Natural killer cell (primary cell): ENCODE data around the gene INPP4B. TPM values are rescaled to one million over a fixed set of nuclear protein-coding genes. Genes with fewer than 3 reads are reported as not detected.

Source experiments
- ATAC-seq, 3 donors: fragments of 150-1000 bp in 2 of 3; fragments of 200-7000 bp in 1 of 3; cut with Tn5 transposase; 1 replicate in 1 of 3; 2 replicates in 2 of 3; pipeline ENCODE4 v1.10.0; 2021; ENCODE audit warnings: mild to moderate bottlenecking in 2 of 3, moderate library complexity in 2 of 3
- DNase-seq, 2 donors: peaks; one replicate each; pipeline versions ENCODE4 v3.0.0 to v3.0.0-alpha.2; 2013 to 2021; ENCODE audit warnings: mixed read lengths in 1 of 2
- H3K27ac ChIP-seq: one replicate; pipeline ENCODE4 v1.5.1; 2013; ENCODE audit warnings: mild to moderate bottlenecking, low read length
- H3K27me3 ChIP-seq: one replicate; pipeline ENCODE4 v1.6.1; 2013; ENCODE audit warnings: low read length; ENCODE audit not compliant: control insufficient read depth, insufficient read depth
- H3K36me3 ChIP-seq: one replicate; pipeline ENCODE4 v1.6.1; 2013; ENCODE audit warnings: low read length; ENCODE audit not compliant: control insufficient read depth, insufficient read depth
- H3K4me1 ChIP-seq: one replicate; pipeline ENCODE4 v1.6.1; 2013; ENCODE audit warnings: low read length; ENCODE audit not compliant: control insufficient read depth, insufficient read depth
- H3K4me3 ChIP-seq: one replicate; pipeline ENCODE4 v1.5.1; 2013; ENCODE audit warnings: low read length
- H3K9me3 ChIP-seq: one replicate; pipeline ENCODE4 v1.6.1; 2013; ENCODE audit warnings: low read length; ENCODE audit not compliant: control insufficient read depth, insufficient read depth
- H3K27ac Mint-ChIP-seq, 2 donors: one replicate each; pipeline ENCODE4 v1.8.0; 2022; ENCODE audit warnings: mild to moderate bottlenecking in 2 of 2, mixed read lengths in 2 of 2, moderate library complexity in 1 of 2
- H3K27me3 Mint-ChIP-seq, 2 donors: one replicate each; pipeline ENCODE4 v1.8.0; 2022; ENCODE audit warnings: low read depth in 2 of 2, mixed read lengths in 2 of 2
- H3K36me3 Mint-ChIP-seq: one replicate; pipeline ENCODE4 v1.8.0; 2022; ENCODE audit warnings: mixed read lengths
- H3K4me1 Mint-ChIP-seq, 2 donors: one replicate each; pipeline ENCODE4 v1.8.0; 2022; ENCODE audit warnings: mixed read lengths in 2 of 2
- H3K4me3 Mint-ChIP-seq: one replicate; pipeline ENCODE4 v1.8.0; 2022; ENCODE audit warnings: mild to moderate bottlenecking, moderate library complexity, mixed read lengths
- H3K9me3 Mint-ChIP-seq, 2 donors: one replicate each; pipeline ENCODE4 v1.8.0; 2022; ENCODE audit warnings: mixed read lengths in 2 of 2
- WGBS: methylation state at CpG from one replicate; pipeline ENCODE4 v1.1.7; 2013; ENCODE audit warnings: missing lambda C conversion rate; ENCODE audit not compliant: insufficient coverage; 5-methylcytosine and 5-hydroxymethylcytosine counted together
- intact Hi-C: fragments of 100-400 bp; cut with micrococcal nuclease; formaldehyde crosslinking; loops from one replicate; pipeline ENCODE4 v1.14.2; 2022
- total RNA-seq, 4 donors: library from RNA; stranded (reverse); fragments of 120-200 nt in 1 of 4; gene quantifications; one replicate each; pipeline versions ENCODE4 v1.2.3 to v1.2.4, GENCODE V29; 2013 to 2022
- TF ChIP-seq, protein P1 (sequence below): fragments of 200-600 bp; IDR thresholded peaks from one replicate; pipeline ENCODE4 v1.8.0; 2022; ENCODE audit warnings: antibody characterized with exemption

INPP4B gene
- total RNA-seq, 3 donors from 2014 or later (not counting 1 experiment from before 2014, with no cell fraction given): 2.4 to 6.2 (median 4.5) TPM

- no peaks in the 10 kb centered on the region for H3K9me3 ChIP-seq
- Mint-ChIP-seq H3K4me3 (no peak overlapping the region), H3K9me3 (peaks cover 0 to 2% of the 10 kb centered on the region in 2 donors), H3K27ac (no peak overlapping the region), H3K4me1 (no peaks in the 10 kb centered on the region), H3K27me3 (no peaks in the 10 kb centered on the region), H3K36me3 (no peaks in the 10 kb centered on the region)
- H3K4me3 ChIP-seq: no peak overlapping the region
- 88% methylated on average over 4 of the region's 4 CpGs for WGBS
- DNase-seq (no peak), ATAC-seq (no peak)
- intact Hi-C loops: no loop called here
- H3K4me1 ChIP-seq: no peaks in the 10 kb centered on the region
- H3K27me3 ChIP-seq: no peaks in the 10 kb centered on the region
- no peak overlapping the region for H3K27ac ChIP-seq
- H3K36me3 ChIP-seq: no peaks in the 10 kb centered on the region
- TF ChIP-seq, protein P1, sequence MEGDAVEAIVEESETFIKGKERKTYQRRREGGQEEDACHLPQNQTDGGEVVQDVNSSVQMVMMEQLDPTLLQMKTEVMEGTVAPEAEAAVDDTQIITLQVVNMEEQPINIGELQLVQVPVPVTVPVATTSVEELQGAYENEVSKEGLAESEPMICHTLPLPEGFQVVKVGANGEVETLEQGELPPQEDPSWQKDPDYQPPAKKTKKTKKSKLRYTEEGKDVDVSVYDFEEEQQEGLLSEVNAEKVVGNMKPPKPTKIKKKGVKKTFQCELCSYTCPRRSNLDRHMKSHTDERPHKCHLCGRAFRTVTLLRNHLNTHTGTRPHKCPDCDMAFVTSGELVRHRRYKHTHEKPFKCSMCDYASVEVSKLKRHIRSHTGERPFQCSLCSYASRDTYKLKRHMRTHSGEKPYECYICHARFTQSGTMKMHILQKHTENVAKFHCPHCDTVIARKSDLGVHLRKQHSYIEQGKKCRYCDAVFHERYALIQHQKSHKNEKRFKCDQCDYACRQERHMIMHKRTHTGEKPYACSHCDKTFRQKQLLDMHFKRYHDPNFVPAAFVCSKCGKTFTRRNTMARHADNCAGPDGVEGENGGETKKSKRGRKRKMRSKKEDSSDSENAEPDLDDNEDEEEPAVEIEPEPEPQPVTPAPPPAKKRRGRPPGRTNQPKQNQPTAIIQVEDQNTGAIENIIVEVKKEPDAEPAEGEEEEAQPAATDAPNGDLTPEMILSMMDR: no peak
Measured at GRCh38 chr4:142164767-142165500, 681.2 kb downstream of the INPP4B start.

- intact Hi-C loops: no loop called here
- DNase-seq (no peak), ATAC-seq (no peak)
- Mint-ChIP-seq H3K9me3 (peaks cover 2% of the 10 kb centered on the region in 2 donors), H3K27me3 (no peaks in the 10 kb centered on the region), H3K4me3 (no peak overlapping the region), H3K4me1 (no peaks in the 10 kb centered on the region), H3K36me3 (no peaks in the 10 kb centered on the region), H3K27ac (no peak overlapping the region)
- Histone ChIP-seq H3K4me1 (no peaks in the 10 kb centered on the region), H3K9me3 (no peaks in the 10 kb centered on the region), H3K27me3 (no peaks in the 10 kb centered on the region), H3K36me3 (no peaks in the 10 kb centered on the region), H3K4me3 (no peak overlapping the region), H3K27ac (no peak overlapping the region)
- 100% methylated on average over 1 of the region's 3 CpGs for WGBS
- TF ChIP-seq, protein P1: no peak
Measured at GRCh38 chr4:142161086-142161485, 685.0 kb downstream of the INPP4B start.

- 100% methylated on average over 1 of the region's 2 CpGs for WGBS
- Mint-ChIP-seq H3K27me3 (no peaks in the 10 kb centered on the region), H3K4me3 (no peak overlapping the region), H3K9me3 (peaks cover 2% of the 10 kb centered on the region in 2 donors), H3K27ac (no peak overlapping the region), H3K4me1 (no peaks in the 10 kb centered on the region), H3K36me3 (no peaks in the 10 kb centered on the region)
- no peak for ATAC-seq
- intact Hi-C loops: no loop called here
- Histone ChIP-seq H3K4me1 (no peaks in the 10 kb centered on the region), H3K27me3 (no peaks in the 10 kb centered on the region), H3K4me3 (no peak overlapping the region), H3K36me3 (no peaks in the 10 kb centered on the region), H3K27ac (no peak overlapping the region), H3K9me3 (no peaks in the 10 kb centered on the region)
- no peak for DNase-seq
- TF ChIP-seq, protein P1: no peak
Measured at GRCh38 chr4:142160509-142160908, 685.6 kb downstream of the INPP4B start.

DNA sequence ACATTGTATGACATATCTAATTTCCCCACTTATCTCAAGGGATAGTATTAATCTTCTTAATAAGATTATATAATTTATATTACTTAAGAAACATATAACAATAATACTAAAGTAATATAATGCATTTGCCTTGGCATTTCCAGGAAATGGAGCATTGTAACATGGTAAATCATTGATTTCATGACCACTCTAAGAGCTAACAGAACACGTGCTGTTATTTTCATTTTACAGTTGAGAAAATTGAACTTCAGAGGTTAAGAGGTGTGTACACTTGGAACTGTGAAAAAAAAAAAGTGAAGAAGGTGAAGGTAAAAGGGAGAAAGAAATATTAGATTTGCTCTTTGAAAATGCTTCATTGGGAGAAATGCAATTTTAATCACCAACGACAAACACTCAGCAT, 687.1 kb downstream of the INPP4B start:
- Mint-ChIP-seq H3K36me3 (no peaks in the 10 kb centered on the region), H3K4me3 (no peak overlapping the region)
- H3K36me3 ChIP-seq: no peaks in the 10 kb centered on the region

More for the DNA sequence above, 687.1 kb downstream of the INPP4B start:
- Mint-ChIP-seq H3K9me3 (peaks cover 2 to 4% of the 10 kb centered on the region in 2 donors), H3K4me1 (no peaks in the 10 kb centered on the region), H3K27me3 (no peaks in the 10 kb centered on the region), H3K27ac (no peak overlapping the region)
- TF ChIP-seq, protein P1: no peak
- Histone ChIP-seq H3K9me3 (no peaks in the 10 kb centered on the region), H3K4me3 (no peak overlapping the region), H3K27ac (no peak overlapping the region), H3K4me1 (no peaks in the 10 kb centered on the region), H3K27me3 (no peaks in the 10 kb centered on the region)
- no peak for ATAC-seq
- intact Hi-C loops: no loop called here
- 100% methylated on average over 2 of the region's 2 CpGs for WGBS
- no peak for DNase-seq
